Glomerular visceral epithelial cell (primary cell): ENCODE measurements around the gene C2orf68.
A peak's percentile ranks its signal among the peaks of the same experiment; 100 is the strongest.
"Not testable (repeated sequence)": the region's sequence is repeated elsewhere in the genome, so short reads cannot be mapped to it uniquely, and the experiment has no call there.

ENCODE experiments used
- DNase-seq: peaks from one replicate; pipeline ENCODE4 v3.0.0-alpha.2; 2016; ENCODE audit errors: extremely low spot score

The C2orf68 gene

GRCh38 chr2:85631316-85631715, 19.4 kb upstream of the C2orf68 start:
- no peak for DNase-seq

DNA sequence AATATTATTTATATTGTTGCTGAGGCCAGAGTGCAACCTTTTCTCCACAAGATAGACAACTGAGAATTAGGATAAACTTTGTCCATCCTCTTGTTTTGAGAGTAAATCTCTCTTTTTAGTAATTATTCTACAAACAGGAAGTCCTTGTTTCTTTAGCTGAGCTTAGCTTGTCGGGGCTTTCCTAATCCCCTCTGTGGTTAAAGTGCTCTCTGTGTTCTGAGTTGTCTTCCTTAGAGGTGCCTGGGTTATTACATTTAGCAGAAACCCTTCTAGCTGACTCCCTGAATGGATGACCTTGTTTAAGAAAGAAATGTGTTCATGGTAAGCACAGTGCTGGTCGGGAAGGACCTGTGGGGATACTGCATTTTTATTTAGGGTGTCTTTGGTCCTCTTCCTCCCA, 16.8 kb upstream of the C2orf68 start:
- DNase-seq: no peak

GRCh38 chr2:85623991-85624390, 12.1 kb upstream of the C2orf68 start:
- DNase-seq: no peak

- no peak for DNase-seq
These were observed 9.5 kb upstream of the C2orf68 start for GRCh38 chr2:85621338-85621737.

GRCh38 chr2:85619617-85620016, 7.8 kb upstream of the C2orf68 start:
- no peak for DNase-seq

DNA sequence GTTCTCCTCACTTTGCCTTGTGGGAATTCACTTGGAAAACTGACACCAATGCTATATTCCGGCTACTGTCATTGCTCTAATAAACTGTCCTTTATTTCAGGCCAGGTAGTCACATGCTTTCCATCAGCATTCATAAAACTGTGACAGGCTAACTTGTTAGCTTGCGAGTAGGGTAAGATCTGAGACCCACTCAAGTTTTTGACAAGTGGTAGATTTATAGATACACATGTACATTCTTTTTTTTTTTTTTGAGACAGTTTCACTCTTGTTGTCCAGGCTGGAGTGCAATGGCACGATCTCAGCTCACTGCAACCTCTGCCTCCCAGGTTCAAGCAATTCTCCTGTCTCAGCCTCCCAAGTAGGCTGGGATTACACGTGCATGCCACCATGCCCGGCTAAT, 5.9 kb upstream of the C2orf68 start:
- not testable (repeated sequence) for DNase-seq

DNA sequence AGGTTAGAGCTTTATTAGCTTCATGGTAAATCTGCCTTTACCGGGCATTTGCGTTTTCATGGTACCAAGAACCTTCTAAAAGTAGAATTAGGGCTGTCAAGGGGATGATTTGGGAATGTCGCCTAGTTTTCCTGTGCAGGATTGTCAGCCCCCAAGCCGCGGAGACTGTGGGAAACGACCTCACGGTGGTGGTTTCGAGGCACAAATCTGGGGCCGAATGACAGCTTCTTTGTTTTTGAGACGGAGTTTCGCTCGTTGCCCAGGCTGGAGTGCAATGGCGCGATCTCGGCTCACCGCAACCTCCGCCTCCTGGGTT, 3.5 kb upstream of the C2orf68 start:
- DNase-seq: no peak

GRCh38 chr2:85614757-85615156, 2.9 kb upstream of the C2orf68 start:
- not testable (repeated sequence) for DNase-seq

DNA sequence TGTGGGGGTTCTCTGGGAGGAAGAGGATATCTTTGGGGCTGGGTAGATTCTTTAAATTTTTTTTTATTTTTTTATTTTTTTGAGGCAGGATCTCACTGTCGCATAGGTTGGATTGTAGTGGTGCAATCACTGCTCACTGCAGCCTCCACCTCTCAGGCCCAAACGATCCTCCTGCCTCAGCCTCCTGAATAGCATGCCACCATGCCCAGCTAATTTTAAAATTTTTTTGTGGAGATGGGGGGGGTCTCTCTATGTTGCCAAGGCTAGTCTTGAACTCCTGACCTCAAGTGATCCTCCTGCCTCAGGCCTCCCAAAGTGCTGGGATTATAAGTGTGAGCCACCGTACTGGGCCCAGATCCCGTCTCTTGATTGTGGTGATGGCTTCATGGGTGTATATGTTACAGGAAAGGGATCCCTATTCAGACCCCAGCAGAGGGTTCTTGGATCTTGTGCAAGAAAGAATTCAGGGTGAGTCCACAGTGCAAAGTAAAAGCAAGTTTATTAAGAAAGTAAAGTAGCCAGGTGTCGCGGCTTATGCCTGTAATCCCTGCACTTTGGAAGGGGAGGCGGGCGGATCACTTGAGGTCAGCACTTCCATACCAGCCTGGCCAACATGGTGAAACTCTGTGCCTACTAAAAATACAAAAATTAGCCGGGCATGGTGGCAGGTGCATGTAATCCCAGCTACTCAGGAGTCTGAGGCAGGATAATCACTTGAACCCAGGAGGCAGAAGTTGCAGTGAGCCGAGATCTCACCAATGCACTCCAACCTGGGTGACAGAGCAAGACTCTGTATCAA, 2.0 kb upstream of the C2orf68 start:
- no peak for DNase-seq

DNA sequence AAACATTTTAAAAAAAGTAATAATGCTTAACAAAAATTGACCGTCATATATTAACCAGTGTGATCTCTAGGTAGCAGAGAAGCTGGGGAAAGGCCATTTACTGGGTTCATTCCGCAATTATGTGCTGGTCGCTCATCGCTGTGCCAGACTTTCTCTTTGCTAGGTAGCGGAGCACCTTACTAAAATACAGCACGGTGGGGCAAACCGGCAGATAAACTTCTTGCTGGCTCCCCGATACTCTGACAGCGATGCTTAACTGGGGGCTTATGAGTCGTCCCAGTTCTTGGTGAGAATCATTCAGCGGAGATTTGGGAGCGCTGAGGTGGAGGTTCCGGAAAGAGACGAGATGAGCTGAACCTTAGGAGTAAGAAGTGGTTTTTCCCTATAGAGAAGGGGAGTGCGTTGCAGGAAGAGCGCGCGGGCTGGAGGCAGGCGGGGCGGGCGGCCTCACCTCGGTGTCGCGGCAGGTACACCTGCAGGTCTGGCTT, 605 bp downstream of the C2orf68 start:
- DNase-seq: no peak

- no peak for DNase-seq
These were observed 4.3 kb downstream of the C2orf68 start for GRCh38 chr2:85607268-85608215.

- DNase-seq: no peak
These were observed 5.8 kb downstream of the C2orf68 start for GRCh38 chr2:85606116-85606455.

- DNase-seq: peak; percentile 57
These were observed 6.3 kb downstream of the C2orf68 start for GRCh38 chr2:85605406-85606115.

DNA sequence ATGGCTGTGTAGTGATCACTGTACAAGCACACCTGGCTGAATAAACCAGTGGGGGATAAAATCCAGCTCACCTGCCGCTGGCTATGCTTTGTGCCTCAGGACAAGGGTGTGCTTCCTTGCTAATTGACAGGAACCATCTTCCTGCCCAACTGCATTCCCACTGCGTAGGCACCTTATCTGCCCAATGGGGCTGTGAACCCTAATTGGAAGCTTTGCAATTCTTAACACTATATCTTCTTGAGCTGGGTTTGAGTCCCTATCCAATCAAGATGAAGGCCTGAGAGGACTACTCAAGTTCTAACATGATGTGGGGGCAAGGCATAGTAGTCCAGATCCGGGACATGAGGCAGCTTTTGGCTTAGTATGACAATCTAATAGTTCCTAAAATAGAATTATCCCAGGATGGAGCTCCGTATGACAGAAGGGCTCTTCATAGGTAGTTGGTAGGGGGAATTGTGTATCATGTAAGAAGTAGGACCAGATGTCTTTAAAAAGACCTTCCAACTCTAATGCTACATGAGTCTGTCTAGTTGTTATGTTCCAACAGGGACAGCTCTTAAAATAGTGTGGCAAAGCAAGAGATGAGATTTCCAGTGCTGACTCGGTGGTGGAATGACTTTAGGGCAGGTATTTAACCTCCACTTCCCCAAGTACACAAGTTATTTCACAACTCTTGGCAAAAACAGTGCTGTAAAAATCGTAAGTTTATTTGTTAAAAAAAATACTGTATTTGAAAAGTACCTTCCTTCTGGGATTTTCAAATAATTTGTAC, 7.1 kb downstream of the C2orf68 start:
- no peak for DNase-seq

- not testable (repeated sequence) for DNase-seq
These were observed 7.8 kb downstream of the C2orf68 start for GRCh38 chr2:85604133-85604444.

GRCh38 chr2:85602476-85603234, 9.2 kb downstream of the C2orf68 start, which contains the start of gene TMEM150A:
Gene TMEM150A, minus strand, starts transcription at chr2:85602698. Its CDS starts 750 bp downstream, at chr2:85601948.
- peak; percentile 85 for DNase-seq

- peak; percentile 43 for DNase-seq
These were observed 9.9 kb downstream of the C2orf68 start for GRCh38 chr2:85601771-85602475.

DNA sequence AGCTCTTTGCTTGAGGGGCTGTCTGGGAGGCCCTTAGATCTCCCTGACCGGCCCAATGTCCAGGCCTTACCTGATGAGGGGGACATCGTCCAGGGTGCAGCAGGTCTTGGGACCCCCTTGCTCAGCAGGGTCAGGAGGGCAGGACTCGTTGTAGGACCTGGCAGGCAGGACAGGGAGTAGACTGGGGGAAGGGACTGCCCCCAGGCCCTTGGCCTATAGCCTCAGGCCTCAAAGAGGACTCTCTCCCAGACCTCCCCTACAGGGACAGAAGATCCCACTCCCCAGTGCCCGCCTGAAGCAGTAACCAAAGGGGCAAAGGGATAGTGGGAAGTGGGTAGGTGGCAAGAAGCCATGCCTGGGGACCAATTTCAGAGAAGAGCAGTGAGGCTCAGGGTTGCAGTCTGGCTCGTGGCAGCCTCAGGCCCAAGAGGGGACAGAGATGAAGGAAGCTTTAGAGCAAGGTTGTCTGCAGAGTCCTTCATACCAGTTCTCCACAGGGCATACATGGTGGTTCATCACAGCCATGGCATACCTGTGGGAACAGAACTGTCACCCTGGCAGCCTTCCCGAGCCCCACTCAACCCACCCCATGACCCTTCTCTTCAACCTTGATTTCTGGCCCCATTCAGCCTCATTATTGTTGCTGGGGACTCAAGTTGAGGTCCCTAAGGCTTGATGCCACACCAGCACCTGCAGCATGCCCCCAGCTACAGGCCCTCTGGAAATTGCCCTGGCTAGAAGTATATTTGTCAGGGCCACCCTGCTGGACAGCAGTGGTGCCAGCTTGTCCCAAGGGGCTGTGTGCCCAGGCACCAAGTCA, 10.7 kb downstream of the C2orf68 start:
- DNase-seq: no peak

DNA sequence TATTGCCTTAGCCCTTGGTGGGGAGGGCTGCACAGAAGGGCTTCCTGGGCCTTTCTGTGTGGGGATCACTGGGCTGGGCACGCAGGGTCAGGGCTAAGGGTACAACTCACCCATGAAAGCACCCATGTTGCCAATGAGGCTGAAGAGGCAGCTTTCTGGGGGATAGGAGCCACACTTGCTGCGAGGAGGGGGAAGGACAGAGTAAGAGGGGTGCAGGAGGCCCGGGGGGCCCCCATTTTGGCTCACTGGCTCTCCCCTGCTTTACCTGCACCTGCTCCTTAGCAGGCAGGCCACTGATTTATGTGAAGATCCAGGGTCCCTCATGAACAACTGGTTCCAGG, 11.7 kb downstream of the C2orf68 start:
- DNase-seq: no peak
